Stimulated activated CD8-positive, alpha-beta memory T cell treated with anti-CD3 and anti-CD28 coated beads, Interleukin-4, amount 100 ng/mL, for 1 hour (primary cell): ENCODE measurements around the gene CCDC112.

Experiments used
- DNase-seq, 2 donors: peaks; one replicate each; pipeline ENCODE4 v3.0.0-alpha.2; 2020; ENCODE audit warnings: low read depth in 2 of 2, low spot score in 1 of 2

CCDC112 gene

DNA sequence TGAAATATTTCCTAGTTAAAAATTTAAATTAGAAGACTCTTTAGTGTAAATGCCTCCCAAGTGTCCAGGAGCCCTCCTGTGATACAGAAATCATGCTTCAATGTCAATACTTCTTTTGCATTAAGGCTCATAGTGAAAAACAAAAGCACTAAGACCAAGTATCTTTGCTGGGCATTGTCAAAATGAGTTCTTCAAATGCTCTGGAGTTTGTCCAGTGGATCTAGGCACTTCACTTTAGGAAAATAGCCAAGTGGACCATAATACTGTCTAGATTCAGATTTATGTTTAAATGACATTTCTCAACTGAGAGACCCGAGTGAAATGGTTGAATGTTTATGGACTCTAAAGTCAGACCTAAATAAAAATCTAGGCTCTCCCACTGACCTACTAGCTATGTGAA is 21.3 kb upstream of the CCDC112 start:
- DNase-seq = no peak

DNA sequence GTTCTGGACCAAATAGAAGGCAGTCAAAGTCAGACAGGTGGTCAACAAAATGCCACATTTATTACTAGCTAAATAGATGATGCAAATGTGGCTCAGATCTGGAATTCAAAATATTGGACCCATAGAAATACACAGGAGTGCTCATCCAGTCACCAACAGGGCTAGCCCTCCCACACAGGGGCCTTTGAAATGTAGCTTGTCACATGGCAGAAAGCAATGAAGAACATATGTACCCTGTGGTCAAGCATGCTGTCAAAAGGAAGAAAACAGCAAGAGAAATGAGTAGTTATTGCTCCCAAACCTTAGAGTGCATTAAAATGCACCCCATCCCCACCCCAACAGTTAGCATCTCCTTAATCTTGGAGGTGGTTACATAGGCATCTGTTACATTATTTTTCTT is 20.9 kb upstream of the CCDC112 start:
- no peak for DNase-seq

DNA sequence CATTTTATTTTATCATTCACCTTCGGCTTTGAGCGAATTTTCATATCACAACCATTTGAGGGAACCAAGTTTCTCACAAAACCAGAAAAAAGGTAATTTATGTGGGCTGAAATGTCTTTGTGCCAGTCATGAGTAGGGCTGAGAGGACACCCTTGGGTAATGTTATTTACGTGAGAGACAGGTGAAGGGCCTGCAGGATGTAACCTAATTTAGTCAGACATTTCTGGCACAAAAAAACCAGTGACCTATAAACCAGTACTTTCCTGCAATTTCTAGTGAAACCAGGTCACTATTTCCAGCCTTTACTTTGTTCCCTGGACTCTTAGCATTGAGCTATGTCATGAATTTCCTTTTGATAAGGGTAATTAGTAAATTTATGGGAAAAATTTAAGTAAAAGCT is 17.2 kb upstream of the CCDC112 start:
- DNase-seq = no peak

DNA sequence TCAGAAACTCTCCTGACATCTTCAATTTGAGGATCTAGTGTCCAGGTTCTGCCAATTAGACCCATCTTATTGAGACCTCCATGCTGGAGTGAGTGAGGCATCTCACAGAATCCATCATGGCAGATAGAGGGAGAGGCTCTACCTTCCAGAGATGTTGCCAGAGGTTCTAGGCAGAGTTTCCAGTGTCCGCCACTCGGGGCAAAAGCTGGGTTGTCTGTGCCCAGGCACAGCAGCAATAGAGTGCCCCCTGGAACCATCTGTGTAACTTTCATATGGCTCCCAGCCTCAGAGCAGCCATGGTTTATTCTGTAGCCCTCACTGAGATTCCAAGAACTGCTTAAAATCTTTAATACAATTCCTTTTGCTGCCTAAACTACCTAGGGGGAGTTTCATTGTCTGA is 16.6 kb upstream of the CCDC112 start:
- no peak for DNase-seq

- DNase-seq = no peak
Observed at GRCh38 chr5:115309751-115310370, 13.4 kb upstream of the CCDC112 start.

DNA sequence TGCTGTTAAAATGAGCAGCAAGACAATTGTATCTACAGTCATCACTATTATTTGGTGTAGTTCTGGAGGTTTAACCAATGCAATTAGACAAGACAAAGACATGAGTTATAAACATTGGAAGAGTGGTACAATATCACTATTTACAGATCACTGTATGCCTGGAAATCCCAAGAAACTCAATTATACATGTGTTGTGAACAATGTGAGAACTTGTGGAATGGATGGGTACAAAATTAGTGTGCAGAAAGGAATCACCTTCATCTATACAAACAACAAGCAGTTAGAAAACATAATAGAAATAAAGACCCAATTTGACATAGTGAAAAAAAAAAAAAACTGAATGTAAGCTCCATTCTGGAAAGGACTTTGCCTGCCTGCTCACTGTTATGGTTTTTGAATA is 12.4 kb upstream of the CCDC112 start:
- no peak for DNase-seq

GRCh38 chr5:115306011-115306536 is 9.6 kb upstream of the CCDC112 start:
- DNase-seq = no peak

- no peak for DNase-seq
Observed at GRCh38 chr5:115304496-115304895, 8.0 kb upstream of the CCDC112 start.

DNA sequence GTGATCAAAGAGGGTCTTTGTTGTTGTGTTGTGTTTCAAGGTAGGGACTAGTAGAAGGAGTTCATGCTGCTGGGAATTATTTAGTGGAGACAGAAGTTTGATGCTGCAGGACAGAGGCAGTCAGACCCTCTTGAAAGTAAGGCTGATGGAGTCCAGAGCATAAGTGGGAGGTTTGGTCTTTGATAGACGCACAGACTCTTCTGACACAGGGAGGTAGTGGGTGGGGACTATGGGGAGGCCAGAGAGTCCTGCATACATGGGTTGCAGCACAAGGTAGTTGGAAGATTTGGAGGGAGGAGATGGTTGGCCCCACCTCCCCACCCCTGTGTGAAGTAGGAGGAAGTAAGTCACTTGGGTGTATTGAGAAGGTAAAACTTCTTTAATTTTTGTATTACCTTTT is 2.4 kb upstream of the CCDC112 start:
- no peak for DNase-seq

GRCh38 chr5:115297031-115297430 is 577 bp upstream of the CCDC112 start:
- no peak for DNase-seq

- DNase-seq = no peak
Observed at GRCh38 chr5:115295777-115296123, 704 bp downstream of the CCDC112 start.

DNA sequence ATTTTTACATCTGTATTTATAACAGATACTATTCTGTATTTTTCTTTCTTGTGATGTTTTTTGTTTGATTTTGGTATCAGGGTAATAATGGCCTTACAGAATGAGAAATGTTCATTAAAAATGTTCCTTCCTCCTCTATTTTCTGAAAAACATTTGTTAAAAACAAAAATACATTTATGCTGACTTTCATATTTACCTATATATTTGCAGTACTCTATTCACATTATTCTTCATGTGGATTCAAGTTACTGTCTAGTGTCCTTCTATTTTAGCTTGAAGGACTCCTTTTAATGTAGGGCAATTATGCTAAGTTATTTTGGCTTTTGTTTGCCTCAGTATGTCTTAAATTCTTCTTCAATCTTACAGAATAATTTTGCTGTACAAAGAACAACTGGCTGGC is 5.1 kb downstream of the CCDC112 start:
- DNase-seq = no peak

DNA sequence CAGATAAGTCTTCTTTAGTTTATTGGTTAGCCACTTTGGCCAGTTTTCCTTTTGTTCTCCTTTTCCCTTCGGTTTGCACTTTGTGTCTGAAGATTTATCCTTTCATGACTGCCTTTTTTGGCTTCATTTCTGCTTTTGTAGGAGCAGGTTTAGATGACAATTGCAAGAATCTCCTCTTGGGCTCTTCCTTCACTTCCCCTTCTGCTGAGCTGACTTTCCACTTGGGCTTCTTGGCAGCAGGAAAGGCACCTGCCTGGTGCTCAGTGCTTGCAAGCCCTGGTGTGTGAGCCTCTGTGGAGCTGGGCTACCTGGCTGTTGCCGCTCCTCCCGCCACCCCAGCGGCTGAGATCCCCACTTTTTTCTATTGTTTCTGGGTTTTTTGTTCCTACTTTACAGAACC is 7.3 kb downstream of the CCDC112 start:
- no peak for DNase-seq

GRCh38 chr5:115284021-115284420 is 12.4 kb downstream of the CCDC112 start:
- no peak for DNase-seq

DNA sequence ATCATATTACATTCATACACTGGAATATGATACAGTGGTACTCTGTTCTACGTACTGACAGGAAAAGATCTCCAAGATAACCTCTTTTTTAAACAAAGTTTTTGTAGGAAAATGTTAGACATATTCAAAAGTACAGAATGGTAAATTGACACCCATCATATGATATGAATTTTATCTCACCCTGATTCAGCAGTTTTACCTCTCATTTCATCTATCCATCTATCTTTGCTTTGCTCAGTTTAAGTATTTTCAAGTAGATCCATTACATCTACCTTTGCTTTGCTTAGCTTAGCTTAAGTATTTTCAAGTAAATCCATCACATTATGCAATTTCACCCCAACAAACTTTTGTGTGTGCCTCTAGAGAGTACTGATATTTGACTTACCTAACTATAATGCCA is 14.3 kb downstream of the CCDC112 start:
- DNase-seq = no peak

GRCh38 chr5:115274584-115274983 is 21.9 kb downstream of the CCDC112 start:
- no peak for DNase-seq

- no peak for DNase-seq
Observed at GRCh38 chr5:115272297-115272958, 24.0 kb downstream of the CCDC112 start.

DNA sequence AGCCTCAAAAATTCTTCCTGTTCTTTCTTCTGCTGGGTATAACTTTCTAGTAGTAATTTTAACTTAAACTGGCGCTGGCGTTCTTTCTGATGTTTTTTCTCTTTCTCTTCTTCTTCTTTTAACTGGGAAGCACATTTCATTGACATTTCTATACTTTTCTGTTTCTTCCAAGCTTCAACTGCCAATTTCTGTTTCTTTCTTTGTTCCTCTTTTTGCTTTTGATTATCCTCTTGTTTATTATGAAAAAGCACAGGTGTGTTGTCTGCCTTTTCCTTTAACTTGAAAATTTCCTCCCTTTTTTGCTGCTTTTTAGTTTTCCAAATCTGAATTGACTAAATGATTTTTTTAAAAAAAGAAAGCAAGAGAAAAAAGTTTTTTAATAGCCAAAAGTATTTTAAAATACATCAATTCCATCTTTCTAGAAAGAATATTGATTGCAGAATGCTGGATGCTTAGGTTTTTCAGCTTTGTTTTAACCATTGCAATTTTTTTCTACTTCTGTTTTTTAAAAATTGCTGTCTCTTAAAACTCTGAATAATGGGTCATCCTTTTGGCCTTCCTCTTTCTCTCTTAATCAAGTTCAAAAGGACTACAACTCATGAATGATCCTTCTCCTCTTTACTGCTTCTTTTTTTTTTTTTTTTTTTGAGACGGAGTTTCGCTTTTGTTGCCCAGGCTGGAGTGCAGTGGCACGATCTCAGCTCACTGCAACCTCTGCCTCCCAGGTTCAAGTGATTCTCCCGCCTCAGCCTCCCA is 25.0 kb downstream of the CCDC112 start:
- DNase-seq = no peak

DNA sequence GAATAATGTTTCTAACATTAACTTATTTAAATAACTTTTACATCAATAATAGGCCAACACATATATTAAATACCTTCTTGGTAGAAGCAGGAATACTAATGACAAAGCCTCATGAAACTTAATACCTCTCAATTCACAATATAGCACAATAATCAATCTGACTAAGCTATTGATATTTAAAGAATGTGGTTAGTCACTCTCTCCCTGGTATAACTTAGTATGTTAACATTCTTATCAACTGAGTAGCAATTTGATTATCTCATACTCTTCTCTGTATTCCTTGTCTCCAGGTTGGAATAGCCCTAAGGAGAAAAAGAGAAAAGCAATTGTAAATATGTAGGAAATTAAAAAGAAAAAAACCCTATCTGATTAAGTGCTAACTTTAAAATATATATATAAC is 28.8 kb downstream of the CCDC112 start:
- no peak for DNase-seq

GRCh38 chr5:115265220-115265619 is 31.2 kb downstream of the CCDC112 start:
- DNase-seq = no peak

GRCh38 chr5:115264786-115265185 is 31.7 kb downstream of the CCDC112 start:
- no peak for DNase-seq

DNA sequence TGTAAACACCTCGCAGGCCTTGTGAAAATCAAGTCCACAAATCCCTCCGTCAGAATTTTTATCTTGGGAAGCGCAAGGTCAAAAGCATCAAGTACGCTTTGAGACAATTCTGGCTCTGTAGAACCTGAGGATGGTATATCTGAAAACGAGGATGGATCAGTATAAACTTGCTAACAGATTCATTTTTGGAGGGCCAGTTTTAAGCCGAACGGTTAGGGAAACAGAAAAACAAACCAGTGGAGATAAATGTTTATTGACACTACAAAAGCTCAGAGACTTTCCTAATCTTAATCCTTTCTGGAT is 33.4 kb downstream of the CCDC112 start:
- no peak for DNase-seq
